Measurements from ENCODE around the gene ITGA2B.

DNA sequence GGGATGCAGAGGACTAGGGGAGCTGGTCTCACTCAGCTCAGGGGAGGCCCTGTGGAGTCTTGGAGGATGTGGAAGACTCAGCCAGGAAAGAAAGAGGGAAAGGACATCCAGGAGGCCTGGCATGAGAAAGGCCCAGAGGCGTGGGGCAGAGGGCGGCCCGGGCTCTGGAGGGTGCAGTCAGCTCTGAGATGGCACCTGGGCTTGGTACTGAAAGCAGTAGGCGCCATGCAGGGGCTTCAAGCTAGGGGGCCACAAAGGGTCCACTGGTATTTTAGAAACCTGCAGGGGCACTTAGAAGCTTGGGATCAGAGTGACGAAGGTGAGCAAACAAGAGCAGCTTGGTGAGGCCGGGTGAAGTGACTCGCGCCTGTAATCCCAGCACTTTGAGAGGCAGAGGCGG is 31.4 kb downstream of the ITGA2B start:
- TF ChIP-seq GATA2 (IDR thresholded peaks at IDR 0.05; ENCODE audit: low read depth, low read length), result no peak
- TF ChIP-seq GATA3 (IDR thresholded peaks at IDR 0.05; ENCODE audit: low read depth, low read length), result no peak

Data from SH-SY5Y (cell line).